Astrocyte of the hippocampus (primary cell): ENCODE data around the gene MICAL3.

Experiments
- DNase-seq: peaks from one replicate; pipeline ENCODE4 v3.0.0; 2011; ENCODE audit warnings: low read depth, low spot score

Gene MICAL3

GRCh38 chr22:17872471-17872870 lies 151.9 kb downstream of the MICAL3 start:
- DNase-seq = peak; percentile 42

GRCh38 chr22:17871726-17872458 lies 152.5 kb downstream of the MICAL3 start:
- DNase-seq = no peak

GRCh38 chr22:17870407-17870806 lies 154.0 kb downstream of the MICAL3 start:
- no peak for DNase-seq

GRCh38 chr22:17869285-17870096 lies 154.9 kb downstream of the MICAL3 start:
- DNase-seq = no peak

GRCh38 chr22:17868771-17869170 lies 155.6 kb downstream of the MICAL3 start:
- no peak for DNase-seq

- DNase-seq = peak; percentile 35
Observed at GRCh38 chr22:17867160-17867785, 157.1 kb downstream of the MICAL3 start.

- DNase-seq = no peak
Observed at GRCh38 chr22:17866621-17867020, 157.7 kb downstream of the MICAL3 start.

- DNase-seq = peak; percentile 28
Observed at GRCh38 chr22:17866127-17866526, 158.2 kb downstream of the MICAL3 start.

- no peak for DNase-seq
Observed at GRCh38 chr22:17865183-17866055, 158.9 kb downstream of the MICAL3 start.

GRCh38 chr22:17864398-17865182 lies 159.8 kb downstream of the MICAL3 start:
- no peak for DNase-seq

- DNase-seq = peak; percentile 81
Observed at GRCh38 chr22:17862646-17863181, 161.6 kb downstream of the MICAL3 start.

GRCh38 chr22:17861909-17862308 lies 162.5 kb downstream of the MICAL3 start:
- no peak for DNase-seq

GRCh38 chr22:17860220-17860965 lies 164.0 kb downstream of the MICAL3 start:
- no peak for DNase-seq

GRCh38 chr22:17858033-17858432 lies 166.3 kb downstream of the MICAL3 start:
- DNase-seq = no peak

GRCh38 chr22:17855572-17856290 lies 168.6 kb downstream of the MICAL3 start:
- DNase-seq = no peak

GRCh38 chr22:17853073-17853472 lies 171.3 kb downstream of the MICAL3 start:
- no peak for DNase-seq

GRCh38 chr22:17851759-17852158 lies 172.6 kb downstream of the MICAL3 start:
- no peak for DNase-seq

- no peak for DNase-seq
Observed at GRCh38 chr22:17847360-17848078, 176.8 kb downstream of the MICAL3 start.
